ENCODE results near the gene RNF115. TPM values are rescaled to one million over a fixed set of nuclear protein-coding genes. Genes with fewer than 3 reads are reported as not detected.
"Not testable (repeated sequence)": the region's sequence is repeated elsewhere in the genome, so short reads cannot be mapped to it uniquely, and the experiment has no call there.

The RNF115 gene
- total RNA-seq, 1 donor from 2014 or later: 8.5 TPM

DNA sequence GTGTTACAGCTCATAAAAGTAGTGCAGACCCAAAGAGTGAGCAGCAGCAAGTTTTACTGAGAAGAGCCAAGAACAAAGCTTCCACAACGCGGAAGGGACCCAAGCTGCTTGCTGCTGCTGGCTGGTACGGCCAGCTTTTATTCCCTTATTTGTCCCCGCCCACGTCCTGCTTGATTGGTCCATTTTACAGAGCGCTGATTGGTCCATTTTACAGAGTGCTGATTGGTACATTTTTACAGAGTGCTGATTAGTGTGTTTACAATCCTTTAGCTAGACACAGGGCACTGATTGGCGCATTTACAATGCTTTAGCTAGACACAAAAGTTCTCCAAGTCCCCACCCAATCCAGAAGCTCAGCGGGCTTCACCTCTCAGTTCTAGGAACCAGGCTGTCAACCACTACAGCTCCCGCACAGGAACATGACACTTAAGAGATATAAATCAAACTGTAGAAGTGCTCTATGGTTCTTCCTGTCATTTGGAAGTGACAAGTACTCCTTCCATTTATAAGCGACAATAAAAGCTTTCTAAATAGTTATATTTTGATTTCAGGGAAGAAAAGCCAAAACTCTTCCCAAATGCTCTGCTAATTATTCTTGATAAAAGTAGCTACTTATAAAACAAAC is 28.5 kb downstream of the RNF115 start:
- DNase-seq (ENCODE audit: low read depth): no peak
- H3K4me3 ChIP-seq (ENCODE audit: low read depth, low read length): no peak overlapping the region
- H3K36me3 ChIP-seq (ENCODE audit: control insufficient read depth, insufficient read depth, low read length): no peaks in the 10 kb centered on the region
- TF ChIP-seq, protein P1, sequence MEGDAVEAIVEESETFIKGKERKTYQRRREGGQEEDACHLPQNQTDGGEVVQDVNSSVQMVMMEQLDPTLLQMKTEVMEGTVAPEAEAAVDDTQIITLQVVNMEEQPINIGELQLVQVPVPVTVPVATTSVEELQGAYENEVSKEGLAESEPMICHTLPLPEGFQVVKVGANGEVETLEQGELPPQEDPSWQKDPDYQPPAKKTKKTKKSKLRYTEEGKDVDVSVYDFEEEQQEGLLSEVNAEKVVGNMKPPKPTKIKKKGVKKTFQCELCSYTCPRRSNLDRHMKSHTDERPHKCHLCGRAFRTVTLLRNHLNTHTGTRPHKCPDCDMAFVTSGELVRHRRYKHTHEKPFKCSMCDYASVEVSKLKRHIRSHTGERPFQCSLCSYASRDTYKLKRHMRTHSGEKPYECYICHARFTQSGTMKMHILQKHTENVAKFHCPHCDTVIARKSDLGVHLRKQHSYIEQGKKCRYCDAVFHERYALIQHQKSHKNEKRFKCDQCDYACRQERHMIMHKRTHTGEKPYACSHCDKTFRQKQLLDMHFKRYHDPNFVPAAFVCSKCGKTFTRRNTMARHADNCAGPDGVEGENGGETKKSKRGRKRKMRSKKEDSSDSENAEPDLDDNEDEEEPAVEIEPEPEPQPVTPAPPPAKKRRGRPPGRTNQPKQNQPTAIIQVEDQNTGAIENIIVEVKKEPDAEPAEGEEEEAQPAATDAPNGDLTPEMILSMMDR (IDR thresholded peaks at IDR 0.05; ENCODE audit: insufficient read depth, low read length, poor library complexity, severe bottlenecking): no peak
- H3K27me3 ChIP-seq (ENCODE audit: control insufficient read depth, insufficient read depth, low read length): no peaks in the 10 kb centered on the region

DNA sequence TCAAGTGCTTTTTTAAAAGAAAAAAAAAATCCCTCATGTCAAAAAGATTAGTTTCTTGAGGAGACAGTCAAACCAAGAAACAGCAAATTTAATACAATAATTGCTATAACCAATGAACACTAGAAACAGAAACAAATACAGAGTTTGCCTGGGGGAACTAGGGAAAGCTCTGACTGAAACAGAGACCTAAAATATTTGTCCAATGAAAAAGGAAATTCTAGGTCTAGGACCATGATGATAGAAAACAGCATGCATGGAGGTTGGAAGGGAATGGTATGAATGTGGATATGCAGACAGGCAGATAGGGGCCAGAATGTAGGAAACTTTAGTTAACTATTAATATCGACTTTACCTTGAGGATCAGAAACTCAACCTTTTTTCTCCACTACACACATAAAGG is 31.4 kb downstream of the RNF115 start:
- Histone ChIP-seq H3K36me3 (ENCODE audit: control insufficient read depth, insufficient read depth, low read length) (no peaks in the 10 kb centered on the region), H3K4me3 (ENCODE audit: low read depth, low read length) (no peak overlapping the region), H3K27me3 (ENCODE audit: control insufficient read depth, insufficient read depth, low read length) (no peaks in the 10 kb centered on the region)
- DNase-seq (ENCODE audit: low read depth): no peak
- TF ChIP-seq, protein P1 (IDR thresholded peaks at IDR 0.05; ENCODE audit: insufficient read depth, low read length, poor library complexity, severe bottlenecking): no peak

GRCh38 chr1:145791860-145792259 is 32.0 kb downstream of the RNF115 start:
- H3K4me3 ChIP-seq (ENCODE audit: low read depth, low read length); DNase-seq (ENCODE audit: low read depth); H3K36me3 ChIP-seq (ENCODE audit: control insufficient read depth, insufficient read depth, low read length); H3K27me3 ChIP-seq (ENCODE audit: control insufficient read depth, insufficient read depth, low read length): not testable (repeated sequence)

DNA sequence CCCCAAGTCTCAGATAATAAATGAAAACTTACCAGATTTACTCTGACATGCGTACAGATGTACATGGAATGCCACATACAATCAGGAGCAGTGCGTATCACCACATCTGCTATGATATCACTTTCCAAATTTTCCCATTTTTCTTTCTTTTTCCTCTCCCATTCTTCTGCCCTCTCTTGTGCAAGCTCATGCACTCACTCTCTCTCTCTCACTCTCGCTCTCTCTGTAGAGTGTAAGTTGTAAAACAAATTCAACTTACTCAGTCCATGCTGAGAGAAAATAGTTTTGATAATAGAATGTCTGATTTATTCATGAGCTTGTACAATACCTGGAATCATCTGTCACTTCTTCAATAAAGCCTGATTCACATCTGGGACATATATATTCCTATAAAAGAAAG is 35.3 kb downstream of the RNF115 start:
- no peaks in the 10 kb centered on the region for H3K36me3 ChIP-seq (ENCODE audit: control insufficient read depth, insufficient read depth, low read length)
- H3K4me3 ChIP-seq (ENCODE audit: low read depth, low read length): no peak overlapping the region
- no peak for DNase-seq (ENCODE audit: low read depth)
- TF ChIP-seq, protein P1 (IDR thresholded peaks at IDR 0.05; ENCODE audit: insufficient read depth, low read length, poor library complexity, severe bottlenecking): no peak
- no peaks in the 10 kb centered on the region for H3K27me3 ChIP-seq (ENCODE audit: control insufficient read depth, insufficient read depth, low read length)

GRCh38 chr1:145786271-145786670 is 37.6 kb downstream of the RNF115 start:
- Histone ChIP-seq H3K4me3 (ENCODE audit: low read depth, low read length) (no peak overlapping the region), H3K27me3 (ENCODE audit: control insufficient read depth, insufficient read depth, low read length) (no peaks in the 10 kb centered on the region), H3K36me3 (ENCODE audit: control insufficient read depth, insufficient read depth, low read length) (no peaks in the 10 kb centered on the region)
- TF ChIP-seq, protein P1 (IDR thresholded peaks at IDR 0.05; ENCODE audit: insufficient read depth, low read length, poor library complexity, severe bottlenecking): no peak
- no peak for DNase-seq (ENCODE audit: low read depth)

DNA sequence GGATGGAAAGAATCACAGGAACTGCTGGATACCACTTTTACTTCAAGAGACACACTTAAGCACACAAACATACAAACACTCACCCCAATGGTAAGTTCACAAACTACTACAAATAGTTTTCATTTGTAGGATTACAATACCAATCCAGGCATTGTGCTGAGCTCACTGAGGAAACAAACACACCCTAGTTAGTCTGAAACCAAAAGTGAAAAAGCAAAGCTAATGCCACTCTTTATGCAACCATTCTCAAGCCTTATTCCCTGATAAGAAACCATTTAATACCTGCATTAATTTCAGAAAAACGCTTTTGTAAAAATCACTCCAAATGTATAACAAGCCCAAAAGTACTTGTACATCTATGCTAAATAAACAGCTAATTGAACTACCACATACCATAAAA is 38.3 kb downstream of the RNF115 start:
- Histone ChIP-seq H3K36me3 (ENCODE audit: control insufficient read depth, insufficient read depth, low read length) (no peaks in the 10 kb centered on the region), H3K4me3 (ENCODE audit: low read depth, low read length) (no peak overlapping the region), H3K27me3 (ENCODE audit: control insufficient read depth, insufficient read depth, low read length) (no peaks in the 10 kb centered on the region)
- DNase-seq (ENCODE audit: low read depth): no peak
- TF ChIP-seq, protein P1 (IDR thresholded peaks at IDR 0.05; ENCODE audit: insufficient read depth, low read length, poor library complexity, severe bottlenecking): no peak
